Central memory CD8-positive, alpha-beta T cell (primary cell): ENCODE results near the gene SEMA3G.

Experiments used
- ATAC-seq: fragments of 150-1000 bp; cut with Tn5 transposase; replicated peaks from 2 replicates; pipeline ENCODE4 v1.10.0; 2022; ENCODE audit warnings: mild to moderate bottlenecking, moderate FRiP score, moderate number of reproducible peaks; ENCODE audit not compliant: poor library complexity, severe bottlenecking; ENCODE audit errors: extremely low read depth
- DNase-seq, 2 donors: peaks; one replicate each; pipeline ENCODE4 v3.0.0; 2021; ENCODE audit warnings: low spot score in 2 of 2
- H3K27ac Mint-ChIP-seq: one replicate; pipeline ENCODE4 v1.8.0; 2022; ENCODE audit warnings: low read depth, mild to moderate bottlenecking, moderate library complexity, mixed read lengths
- H3K27me3 Mint-ChIP-seq: one replicate; pipeline ENCODE4 v1.8.0; 2022; ENCODE audit warnings: mixed read lengths
- H3K36me3 Mint-ChIP-seq: one replicate; pipeline ENCODE4 v1.8.0; 2022; ENCODE audit warnings: mild to moderate bottlenecking, moderate library complexity, mixed read lengths; ENCODE audit not compliant: insufficient read depth
- H3K4me1 Mint-ChIP-seq: one replicate; pipeline ENCODE4 v1.8.0; 2022; ENCODE audit warnings: mixed read lengths
- H3K4me3 Mint-ChIP-seq: one replicate; pipeline ENCODE4 v1.8.0; 2022; ENCODE audit warnings: mild to moderate bottlenecking, moderate library complexity, mixed read lengths
- H3K9me3 Mint-ChIP-seq: one replicate; pipeline ENCODE4 v1.8.0; 2022; ENCODE audit warnings: mixed read lengths

SEMA3G gene

DNA sequence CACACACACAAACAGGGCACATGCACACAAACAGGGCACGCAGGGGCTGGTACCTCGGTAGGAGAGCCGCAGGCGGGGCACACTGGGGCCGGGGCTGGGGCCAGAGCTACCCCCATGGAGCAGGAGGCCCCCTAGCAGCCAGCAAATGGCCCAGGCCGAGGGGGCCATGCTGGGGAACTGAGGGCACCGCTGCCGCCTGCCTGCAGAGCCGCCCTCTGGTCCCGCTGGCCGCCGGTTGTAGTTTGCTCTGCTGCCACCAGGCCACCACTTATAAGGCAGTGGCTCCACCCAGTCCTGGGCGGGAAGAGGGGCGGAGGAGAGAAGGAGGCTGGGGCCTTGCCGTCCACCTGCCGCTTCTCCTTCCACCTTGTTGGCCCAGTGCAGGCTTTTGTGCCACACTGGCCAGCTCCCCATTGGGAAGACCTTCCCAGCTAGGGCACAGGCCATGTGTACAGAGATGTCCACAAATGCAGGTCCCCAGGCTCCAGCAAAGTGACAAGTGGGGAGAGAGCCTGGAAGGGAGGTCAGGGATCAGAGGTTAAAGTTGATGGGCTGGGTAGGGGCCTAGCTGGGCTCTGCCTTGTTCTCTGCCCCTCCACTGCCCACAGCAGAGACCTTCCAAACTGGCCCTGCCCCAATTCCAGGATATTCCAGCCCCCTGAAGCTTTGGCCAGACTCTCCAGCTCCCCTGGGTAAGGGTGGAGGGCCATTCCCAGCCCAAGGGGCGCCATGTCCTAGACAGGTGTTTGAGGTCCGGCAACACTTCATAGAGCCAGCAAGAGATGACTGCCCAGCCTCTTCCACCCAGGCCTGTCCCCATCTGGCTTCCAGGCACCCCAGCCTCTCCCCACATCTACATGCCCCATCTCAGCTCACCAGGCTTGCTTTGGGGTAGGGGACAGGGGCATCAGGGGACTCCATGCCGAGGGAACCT lies at the start of gene SEMA3G:
SEMA3G (minus strand) TSS at position 244 of the 934 bp plus-strand sequence; CDS start at position 168, 76 bp downstream.
- Mint-ChIP-seq H3K27ac (peak within 1 kb of the TSS; percentile 59), H3K27me3 (no peaks in the 10 kb centered on the region), H3K4me1 (peaks cover 6% of the 10 kb centered on the region), H3K9me3 (no peaks in the 10 kb centered on the region), H3K4me3 (no peak within 1 kb of the TSS), H3K36me3 (peaks cover 3% of the 10 kb centered on the region)
- DNase-seq (peak; percentile 53 to 58), ATAC-seq (peak; percentile 94)

GRCh38 chr3:52494445-52494844 lies 49.5 kb upstream of the SEMA3G start:
- Mint-ChIP-seq H3K27ac (peak overlapping the region; percentile 56), H3K4me1 (peaks cover 10% of the 10 kb centered on the region), H3K4me3 (no peak overlapping the region), H3K36me3 (peaks cover 12% of the 10 kb centered on the region), H3K27me3 (no peaks in the 10 kb centered on the region), H3K9me3 (no peaks in the 10 kb centered on the region)
- DNase-seq (no peak), ATAC-seq (no peak)

DNA sequence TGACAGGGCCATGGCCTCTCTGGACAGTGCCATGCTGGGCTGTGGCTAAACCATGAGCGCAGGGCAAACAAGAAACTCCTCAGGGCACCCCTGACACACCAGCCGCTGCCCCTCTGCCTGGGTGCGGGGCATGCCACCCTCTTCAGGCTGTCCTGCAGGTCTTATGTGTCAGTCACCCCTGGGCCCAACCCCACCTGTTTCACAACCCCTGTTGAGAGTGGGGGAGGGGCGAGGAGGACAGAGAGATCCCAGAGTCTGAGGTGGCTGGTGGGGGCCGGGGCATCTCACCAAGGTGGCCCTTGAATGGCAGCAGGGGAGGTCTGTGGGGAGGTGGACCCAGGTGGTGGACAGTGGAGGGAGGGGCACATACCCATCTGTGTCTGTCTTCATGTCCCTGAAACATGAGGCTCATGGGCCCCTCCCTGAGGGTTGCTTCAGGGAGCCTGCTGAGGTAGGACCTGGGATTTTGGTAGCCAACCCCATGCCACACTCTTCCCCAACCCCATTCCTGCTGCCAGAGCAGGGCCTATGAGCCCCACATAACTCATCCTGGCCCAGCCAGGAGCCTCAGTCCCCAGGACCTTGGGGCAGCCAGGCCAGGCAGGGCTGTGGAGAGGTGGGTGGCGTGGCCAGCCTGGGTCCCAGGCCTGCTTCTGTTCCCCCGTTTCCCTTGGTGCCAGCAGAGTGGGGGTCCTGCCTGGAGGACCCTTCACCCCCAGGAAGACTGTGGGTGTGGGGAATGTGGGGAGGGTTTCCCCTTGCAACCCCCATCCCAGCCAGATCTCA lies 48.5 kb upstream of the SEMA3G start:
- Mint-ChIP-seq H3K27me3 (no peaks in the 10 kb centered on the region), H3K9me3 (no peaks in the 10 kb centered on the region), H3K4me1 (peaks cover 10% of the 10 kb centered on the region), H3K27ac (no peak overlapping the region), H3K36me3 (peaks cover 16% of the 10 kb centered on the region), H3K4me3 (no peak overlapping the region)
- no peak for DNase-seq
- ATAC-seq = no peak

DNA sequence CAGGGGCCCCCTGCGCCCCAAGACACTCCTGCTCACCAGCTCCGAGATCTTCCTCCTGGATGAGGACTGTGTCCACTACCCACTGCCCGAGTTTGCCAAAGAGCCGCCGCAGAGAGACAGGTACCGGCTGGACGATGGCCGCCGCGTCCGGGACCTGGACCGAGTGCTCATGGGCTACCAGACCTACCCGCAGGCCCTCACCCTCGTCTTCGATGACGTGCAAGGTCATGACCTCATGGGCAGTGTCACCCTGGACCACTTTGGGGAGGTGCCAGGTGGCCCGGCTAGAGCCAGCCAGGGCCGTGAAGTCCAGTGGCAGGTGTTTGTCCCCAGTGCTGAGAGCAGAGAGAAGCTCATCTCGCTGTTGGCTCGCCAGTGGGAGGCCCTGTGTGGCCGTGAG lies 47.2 kb upstream of the SEMA3G start:
- DNase-seq (no peak), ATAC-seq (no peak)
- H3K27ac Mint-ChIP-seq = no peak overlapping the region
- H3K4me1 Mint-ChIP-seq = peaks cover 10% of the 10 kb centered on the region
- H3K9me3 Mint-ChIP-seq = no peaks in the 10 kb centered on the region
- no peaks in the 10 kb centered on the region for H3K27me3 Mint-ChIP-seq
- H3K36me3 Mint-ChIP-seq = peaks cover 19% of the 10 kb centered on the region
- no peak overlapping the region for H3K4me3 Mint-ChIP-seq

- Mint-ChIP-seq H3K27ac (no peak overlapping the region), H3K36me3 (peaks cover 22% of the 10 kb centered on the region), H3K4me3 (no peak overlapping the region), H3K4me1 (peaks cover 10% of the 10 kb centered on the region), H3K9me3 (no peaks in the 10 kb centered on the region), H3K27me3 (no peaks in the 10 kb centered on the region)
- ATAC-seq = no peak
- no peak for DNase-seq
These were observed 46.1 kb upstream of the SEMA3G start for GRCh38 chr3:52490939-52491526.

GRCh38 chr3:52490035-52490938 lies 45.4 kb upstream of the SEMA3G start:
- Mint-ChIP-seq H3K4me3 (no peak overlapping the region), H3K36me3 (peaks cover 28% of the 10 kb centered on the region), H3K27me3 (no peaks in the 10 kb centered on the region), H3K4me1 (peaks cover 10% of the 10 kb centered on the region), H3K27ac (no peak overlapping the region), H3K9me3 (no peaks in the 10 kb centered on the region)
- DNase-seq (no peak), ATAC-seq (no peak)

DNA sequence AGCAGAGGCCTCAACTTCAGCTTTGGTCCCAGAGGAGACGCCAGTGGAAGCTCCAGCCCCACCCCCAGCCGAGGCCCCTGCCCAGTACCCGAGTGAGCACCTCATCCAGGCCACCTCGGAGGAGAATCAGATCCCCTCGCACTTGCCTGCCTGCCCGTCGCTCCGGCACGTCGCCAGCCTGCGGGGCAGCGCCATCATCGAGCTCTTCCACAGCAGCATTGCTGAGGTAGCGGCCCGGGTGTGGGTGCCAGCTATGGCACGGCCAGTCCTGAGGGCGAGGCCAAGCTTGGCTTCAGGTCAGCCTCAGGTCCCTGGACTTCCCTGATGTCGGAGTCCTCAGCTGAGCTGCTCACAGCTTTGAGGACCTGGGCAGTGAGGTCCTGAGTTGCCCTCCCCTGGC lies 44.5 kb upstream of the SEMA3G start:
- H3K36me3 Mint-ChIP-seq = peaks cover 30% of the 10 kb centered on the region

GRCh38 chr3:52488746-52489145 lies 43.8 kb upstream of the SEMA3G start:
- no peak for DNase-seq
- Mint-ChIP-seq H3K4me3 (no peak overlapping the region), H3K27me3 (no peaks in the 10 kb centered on the region), H3K4me1 (peaks cover 5% of the 10 kb centered on the region), H3K36me3 (peaks cover 30% of the 10 kb centered on the region), H3K27ac (no peak overlapping the region), H3K9me3 (no peaks in the 10 kb centered on the region)
- no peak for ATAC-seq

More for the DNA sequence above, 44.5 kb upstream of the SEMA3G start:
- DNase-seq (no peak), ATAC-seq (no peak)
- Mint-ChIP-seq H3K4me1 (peaks cover 9% of the 10 kb centered on the region), H3K27me3 (no peaks in the 10 kb centered on the region), H3K27ac (no peak overlapping the region), H3K4me3 (no peak overlapping the region), H3K9me3 (no peaks in the 10 kb centered on the region)

- Mint-ChIP-seq H3K9me3 (no peaks in the 10 kb centered on the region), H3K4me3 (no peak overlapping the region), H3K27me3 (no peaks in the 10 kb centered on the region), H3K27ac (no peak overlapping the region), H3K36me3 (peaks cover 31% of the 10 kb centered on the region), H3K4me1 (peaks cover 5% of the 10 kb centered on the region)
- DNase-seq (no peak), ATAC-seq (no peak)
These were observed 43.1 kb upstream of the SEMA3G start for GRCh38 chr3:52487788-52488691.

DNA sequence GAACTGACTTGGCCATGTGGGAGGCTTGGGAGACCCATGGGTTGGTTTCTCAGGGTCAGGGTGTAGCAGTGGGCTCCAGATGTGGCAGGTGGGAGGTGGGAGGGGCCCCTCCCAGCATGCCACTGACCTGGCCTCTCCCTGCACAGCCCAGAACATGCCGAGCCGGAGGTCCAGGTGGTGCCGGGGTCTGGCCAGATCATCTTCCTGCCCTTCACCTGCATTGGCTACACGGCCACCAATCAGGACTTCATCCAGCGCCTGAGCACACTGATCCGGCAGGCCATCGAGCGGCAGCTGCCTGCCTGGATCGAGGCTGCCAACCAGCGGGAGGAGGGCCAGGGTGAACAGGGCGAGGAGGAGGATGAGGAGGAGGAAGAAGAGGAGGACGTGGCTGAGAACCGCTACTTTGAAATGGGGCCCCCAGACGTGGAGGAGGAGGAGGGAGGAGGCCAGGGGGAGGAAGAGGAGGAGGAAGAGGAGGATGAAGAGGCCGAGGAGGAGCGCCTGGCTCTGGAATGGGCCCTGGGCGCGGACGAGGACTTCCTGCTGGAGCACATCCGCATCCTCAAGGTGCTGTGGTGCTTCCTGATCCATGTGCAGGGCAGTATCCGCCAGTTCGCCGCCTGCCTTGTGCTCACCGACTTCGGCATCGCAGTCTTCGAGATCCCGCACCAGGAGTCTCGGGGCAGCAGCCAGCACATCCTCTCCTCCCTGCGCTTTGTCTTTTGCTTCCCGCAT lies 42.3 kb upstream of the SEMA3G start:
- Mint-ChIP-seq H3K4me1 (no peaks in the 10 kb centered on the region), H3K36me3 (peaks cover 25% of the 10 kb centered on the region), H3K9me3 (no peaks in the 10 kb centered on the region), H3K27ac (no peak overlapping the region), H3K4me3 (no peak overlapping the region), H3K27me3 (no peaks in the 10 kb centered on the region)
- no peak for DNase-seq
- no peak for ATAC-seq
